HPDE6-E6E7 (cell line): ENCODE results near the gene DNAL1.
"Not testable (repeated sequence)": the region's sequence is repeated elsewhere in the genome, so short reads cannot be mapped to it uniquely, and the experiment has no call there.

Source experiments
- DNase-seq: peaks from one replicate; pipeline ENCODE4 v3.0.0; 2011; ENCODE audit warnings: missing footprints; ENCODE audit errors: extremely low spot score

The DNAL1 gene

DNA sequence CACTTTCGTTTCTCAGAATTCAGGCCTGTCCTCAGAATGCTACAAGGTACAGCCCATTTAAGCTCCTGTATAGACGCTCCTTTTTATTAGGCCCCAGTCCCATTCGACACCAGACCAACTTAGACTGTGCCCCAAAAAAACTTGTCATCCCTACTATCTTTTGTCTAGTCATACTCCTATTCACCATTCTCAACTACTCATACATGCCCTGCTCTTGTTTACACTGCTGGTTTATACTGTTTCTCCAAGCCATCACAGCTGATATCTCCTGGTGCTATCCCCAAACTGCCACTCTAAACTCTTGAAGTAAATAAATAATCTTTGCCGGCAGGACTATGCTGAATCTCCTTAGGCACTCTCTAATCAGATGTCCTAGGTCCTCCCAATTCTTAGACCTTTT is 63.3 kb downstream of the DNAL1 start:
- not testable (repeated sequence) for DNase-seq

DNA sequence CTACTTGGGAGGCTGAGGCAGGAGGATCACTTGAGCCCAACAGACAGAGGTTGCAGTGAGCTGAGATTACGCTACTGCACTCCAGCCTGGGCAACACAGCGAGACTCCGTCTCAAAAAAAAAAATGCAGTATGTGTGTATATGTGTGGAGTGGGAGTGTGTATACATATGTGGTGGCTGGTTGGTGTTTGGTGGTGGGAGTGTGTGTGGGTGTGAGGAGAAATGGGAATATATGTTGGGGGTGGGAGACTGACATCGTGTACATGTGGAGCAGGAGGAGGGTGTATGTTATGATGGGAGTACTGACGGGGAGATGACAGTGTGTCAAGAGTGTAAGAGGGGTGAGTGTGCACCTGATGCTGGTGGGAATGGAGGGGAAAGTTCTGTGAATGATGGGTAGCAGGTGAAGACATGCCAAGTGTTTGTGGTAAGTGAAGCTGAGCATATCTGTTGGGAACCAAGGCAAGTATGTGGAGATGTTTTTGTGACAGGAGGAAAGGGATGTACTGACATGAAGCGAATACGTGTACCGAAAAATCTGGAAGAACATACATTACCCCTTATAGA is 65.2 kb downstream of the DNAL1 start:
- DNase-seq = no peak

GRCh38 chr14:73710737-73711136 is 66.0 kb downstream of the DNAL1 start:
- no peak for DNase-seq

GRCh38 chr14:73712071-73712506 is 67.3 kb downstream of the DNAL1 start:
- DNase-seq = no peak

DNA sequence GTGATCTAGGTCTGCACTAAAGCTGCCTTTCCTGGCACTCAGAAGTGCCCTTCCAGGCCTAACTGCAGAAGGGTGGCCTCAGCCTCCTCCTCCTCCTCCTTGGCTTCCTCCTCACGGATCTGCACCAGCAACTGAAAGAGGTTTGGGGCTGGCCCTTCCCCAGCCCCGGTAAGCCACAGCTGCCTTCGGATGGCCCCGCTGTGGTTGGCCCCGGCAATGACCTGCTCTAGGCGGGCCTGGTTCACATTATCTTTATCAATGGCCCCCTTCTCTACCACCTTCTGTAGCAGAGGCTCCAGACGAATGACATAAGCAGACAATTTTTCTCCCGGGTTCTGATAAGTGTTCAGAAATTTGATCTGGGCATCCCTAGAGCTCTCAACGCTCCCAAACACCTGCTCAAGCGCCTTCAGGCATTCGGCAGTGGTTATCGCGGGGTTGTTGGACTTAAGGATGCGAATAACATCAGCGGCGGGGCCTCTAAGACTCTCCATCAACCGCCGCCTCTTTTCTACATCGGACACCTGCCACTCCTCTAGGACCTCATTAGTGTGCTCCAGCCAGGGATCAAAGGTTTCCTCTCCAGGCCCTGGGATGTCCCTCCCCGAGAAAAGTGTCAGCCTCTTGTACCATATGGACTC is 67.9 kb downstream of the DNAL1 start:
- no peak for DNase-seq

DNA sequence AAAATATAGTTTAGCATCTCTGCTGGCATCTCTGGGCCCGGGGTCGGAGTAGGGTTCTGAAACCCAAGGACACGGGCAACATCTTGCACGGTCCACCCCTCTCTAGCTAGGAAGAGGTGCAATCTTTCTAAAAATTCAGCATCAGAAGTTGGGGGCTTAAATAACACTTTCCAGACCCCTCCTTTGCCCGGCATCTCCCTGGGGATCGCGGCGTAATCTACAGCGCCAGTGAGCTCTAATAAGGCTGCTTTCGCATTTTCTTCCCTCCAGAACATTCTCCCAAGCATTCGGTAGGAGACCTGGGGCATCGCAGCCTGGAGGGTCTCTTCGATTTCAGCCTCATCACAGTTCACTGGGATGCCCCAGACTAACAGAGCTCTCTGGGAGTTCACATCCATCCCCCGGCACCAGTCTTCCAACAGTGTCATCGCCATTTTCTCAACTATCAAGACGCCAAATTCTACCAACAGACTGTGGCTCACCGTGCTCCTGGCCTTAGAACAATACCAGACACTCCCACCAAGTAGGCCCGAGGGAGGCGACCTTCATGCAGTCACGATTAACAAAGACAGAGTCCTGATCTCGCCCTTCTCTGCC is 68.5 kb downstream of the DNAL1 start:
- DNase-seq = no peak

GRCh38 chr14:73713803-73714655 is 69.2 kb downstream of the DNAL1 start, which contains the start of gene PNMA1:
Gene PNMA1 (minus strand): TSS chr14:73714384. CDS start chr14:73713639, 745 bp downstream.
- DNase-seq = peak; percentile 90

GRCh38 chr14:73714656-73715081 is 69.9 kb downstream of the DNAL1 start:
- DNase-seq = no peak

GRCh38 chr14:73715707-73716106 is 70.9 kb downstream of the DNAL1 start:
- DNase-seq = no peak

- DNase-seq = no peak
These were observed 72.5 kb downstream of the DNAL1 start for GRCh38 chr14:73717266-73717665.

GRCh38 chr14:73717711-73718417 is 73.1 kb downstream of the DNAL1 start:
- no peak for DNase-seq

GRCh38 chr14:73718418-73719251 is 73.8 kb downstream of the DNAL1 start:
- no peak for DNase-seq

DNA sequence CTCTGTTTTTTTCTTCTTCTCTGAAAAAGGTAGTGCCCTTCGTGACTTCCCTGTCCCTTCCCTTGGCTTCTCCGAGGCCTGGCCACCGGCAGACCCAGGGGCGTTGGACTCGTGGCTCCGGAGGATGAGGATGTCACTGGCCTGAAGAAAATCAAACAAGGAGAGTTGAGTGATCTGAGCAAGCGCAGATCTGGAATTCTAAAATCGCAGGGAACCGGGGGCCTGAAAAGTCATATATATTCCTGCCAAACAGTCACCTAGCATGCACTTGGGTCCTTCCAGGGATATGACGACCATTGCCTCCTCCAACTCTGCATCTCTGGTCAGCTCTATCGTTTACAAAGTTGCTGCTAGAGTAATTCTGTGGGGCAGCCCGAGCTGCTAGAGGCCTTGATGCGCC is 74.6 kb downstream of the DNAL1 start:
- no peak for DNase-seq

- no peak for DNase-seq
These were observed 75.0 kb downstream of the DNAL1 start for GRCh38 chr14:73719791-73720190.

DNA sequence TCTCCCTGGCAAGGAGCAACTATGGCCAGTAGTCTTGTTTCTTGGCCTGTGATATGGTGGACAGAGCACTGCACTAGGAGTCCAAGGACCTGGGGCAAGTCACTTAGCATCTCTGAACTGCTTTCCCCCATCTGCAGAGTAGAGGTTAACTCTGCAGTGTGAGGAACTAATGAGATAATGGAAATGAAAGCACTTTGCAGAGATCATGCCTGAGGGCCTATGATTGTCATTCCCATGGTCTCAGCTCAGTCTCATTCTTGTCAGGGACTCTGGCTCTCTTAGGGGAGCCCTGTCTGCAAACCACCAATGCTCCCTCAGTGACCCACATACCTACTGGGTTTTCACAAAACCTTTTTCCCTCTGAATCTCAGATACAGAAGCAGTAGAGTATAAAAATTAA is 75.8 kb downstream of the DNAL1 start:
- no peak for DNase-seq

- DNase-seq = no peak
These were observed 76.5 kb downstream of the DNAL1 start for GRCh38 chr14:73721101-73721821.

DNA sequence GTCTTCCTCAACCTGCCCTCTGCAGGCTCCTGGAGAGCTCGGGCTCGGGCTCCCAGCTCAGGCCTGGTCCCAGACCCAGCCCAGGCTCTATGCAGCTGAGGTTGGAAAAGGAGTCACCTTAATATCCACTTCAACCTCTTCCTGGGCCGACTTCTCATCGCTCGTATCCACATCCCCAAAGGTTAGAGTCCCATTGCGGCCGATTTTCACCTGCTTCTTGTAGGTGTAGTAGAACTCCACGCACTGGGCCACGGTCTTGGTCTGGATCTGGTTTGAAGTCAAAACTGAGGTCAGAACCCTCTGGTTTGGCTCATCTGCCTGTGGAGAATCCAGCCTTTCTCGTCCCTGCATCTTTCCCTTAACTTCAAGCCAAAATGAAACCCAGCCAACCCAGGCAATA is 77.8 kb downstream of the DNAL1 start:
- no peak for DNase-seq

- DNase-seq = no peak
These were observed 78.6 kb downstream of the DNAL1 start for GRCh38 chr14:73723406-73723796.

- peak; percentile 83 for DNase-seq
These were observed 79.2 kb downstream of the DNAL1 start for GRCh38 chr14:73723797-73724661.
